Brain microvascular endothelial cell (primary cell): ENCODE results near the gene IMMP2L.

Experiments
- DNase-seq: peaks from one replicate; pipeline ENCODE4 v3.0.0-alpha.2; 2020
- H3K27ac ChIP-seq: fragments of 250-450 bp; sonication (Bioruptor Pico); 2 replicates; pipeline ENCODE4 v1.5.1; 2020; ENCODE audit warnings: mild to moderate bottlenecking, moderate library complexity
- H3K27me3 ChIP-seq: fragments of 250-450 bp; sonication (Bioruptor Pico); replicated peaks from 2 replicates; pipeline ENCODE4 v1.5.1; 2020; ENCODE audit warnings: mild to moderate bottlenecking
- H3K36me3 ChIP-seq: fragments of 250-450 bp; sonication (Bioruptor Pico); replicated peaks from 2 replicates; pipeline ENCODE4 v1.5.1; 2020; ENCODE audit warnings: mild to moderate bottlenecking
- H3K4me3 ChIP-seq: 2 replicates; pipeline ENCODE4 v1.5.1; 2011; ENCODE audit warnings: low read depth, mild to moderate bottlenecking, control low read depth, low read length, moderate library complexity
- in situ Hi-C: cut with HindIII; loops from 2 replicates; pipeline ENCODE4 v1.10.0; 2017; ENCODE audit warnings: low sequenced_read_pairs, low pct_ligation_motif_present
- TF ChIP-seq, protein P1 (sequence below): IDR thresholded peaks from 2 replicates; pipeline ENCODE4 v1.5.1; 2011; ENCODE audit warnings: low read depth, mild to moderate bottlenecking, moderate library complexity, low read length, control low read depth, inconsistent platforms; ENCODE audit errors: missing control alignments

IMMP2L gene

DNA sequence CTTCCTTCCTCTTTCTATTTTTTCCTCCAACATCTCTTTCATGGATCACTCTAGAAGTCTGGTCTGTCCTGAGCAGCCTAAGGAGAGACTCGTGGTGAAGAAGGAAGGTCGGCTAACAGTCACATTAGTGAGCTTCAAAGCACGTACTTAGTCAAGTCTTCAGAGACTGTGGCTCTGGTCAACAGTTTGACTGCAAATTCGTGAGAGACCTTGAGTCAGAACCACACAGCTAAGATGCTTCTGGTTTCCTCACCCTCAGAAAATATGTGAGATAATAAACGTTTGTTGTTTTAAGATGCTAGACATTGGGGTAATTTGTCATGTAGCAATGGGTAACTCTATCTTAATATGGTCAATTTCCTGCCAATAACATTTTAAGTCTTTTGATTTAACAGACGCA is 597.5 kb downstream of the IMMP2L start:
- in situ Hi-C loops: no loop called here
- Histone ChIP-seq H3K36me3 (no peaks in the 10 kb centered on the region), H3K27ac (peak overlapping the region; percentile 30), H3K4me3 (no peak overlapping the region), H3K27me3 (no peaks in the 10 kb centered on the region)
- peak; percentile 78 for DNase-seq
- TF ChIP-seq, protein P1, sequence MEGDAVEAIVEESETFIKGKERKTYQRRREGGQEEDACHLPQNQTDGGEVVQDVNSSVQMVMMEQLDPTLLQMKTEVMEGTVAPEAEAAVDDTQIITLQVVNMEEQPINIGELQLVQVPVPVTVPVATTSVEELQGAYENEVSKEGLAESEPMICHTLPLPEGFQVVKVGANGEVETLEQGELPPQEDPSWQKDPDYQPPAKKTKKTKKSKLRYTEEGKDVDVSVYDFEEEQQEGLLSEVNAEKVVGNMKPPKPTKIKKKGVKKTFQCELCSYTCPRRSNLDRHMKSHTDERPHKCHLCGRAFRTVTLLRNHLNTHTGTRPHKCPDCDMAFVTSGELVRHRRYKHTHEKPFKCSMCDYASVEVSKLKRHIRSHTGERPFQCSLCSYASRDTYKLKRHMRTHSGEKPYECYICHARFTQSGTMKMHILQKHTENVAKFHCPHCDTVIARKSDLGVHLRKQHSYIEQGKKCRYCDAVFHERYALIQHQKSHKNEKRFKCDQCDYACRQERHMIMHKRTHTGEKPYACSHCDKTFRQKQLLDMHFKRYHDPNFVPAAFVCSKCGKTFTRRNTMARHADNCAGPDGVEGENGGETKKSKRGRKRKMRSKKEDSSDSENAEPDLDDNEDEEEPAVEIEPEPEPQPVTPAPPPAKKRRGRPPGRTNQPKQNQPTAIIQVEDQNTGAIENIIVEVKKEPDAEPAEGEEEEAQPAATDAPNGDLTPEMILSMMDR: no peak

DNA sequence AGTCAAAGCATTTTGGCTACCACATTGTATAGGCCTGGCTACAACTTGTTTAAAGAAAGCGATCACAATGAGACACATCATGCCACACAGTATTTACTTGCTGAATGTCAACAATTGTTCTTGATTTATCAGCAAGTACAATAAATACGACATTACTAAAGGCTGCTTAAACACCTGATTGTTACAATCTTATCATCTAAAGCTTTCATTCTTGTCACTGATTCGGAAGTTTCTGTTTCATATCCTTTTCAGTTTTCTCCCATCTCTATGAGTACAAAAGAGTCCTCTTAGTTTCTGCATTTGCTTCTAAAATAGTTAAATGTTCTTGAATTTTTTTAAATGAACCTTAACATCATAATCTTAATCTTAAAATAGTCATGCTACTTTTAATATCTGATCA is 599.5 kb downstream of the IMMP2L start:
- in situ Hi-C loops: no loop called here
- no peak for DNase-seq
- H3K36me3 ChIP-seq: no peaks in the 10 kb centered on the region
- H3K27me3 ChIP-seq: no peaks in the 10 kb centered on the region
- no peak overlapping the region for H3K27ac ChIP-seq
- TF ChIP-seq, protein P1: no peak
- H3K4me3 ChIP-seq: no peak overlapping the region

DNA sequence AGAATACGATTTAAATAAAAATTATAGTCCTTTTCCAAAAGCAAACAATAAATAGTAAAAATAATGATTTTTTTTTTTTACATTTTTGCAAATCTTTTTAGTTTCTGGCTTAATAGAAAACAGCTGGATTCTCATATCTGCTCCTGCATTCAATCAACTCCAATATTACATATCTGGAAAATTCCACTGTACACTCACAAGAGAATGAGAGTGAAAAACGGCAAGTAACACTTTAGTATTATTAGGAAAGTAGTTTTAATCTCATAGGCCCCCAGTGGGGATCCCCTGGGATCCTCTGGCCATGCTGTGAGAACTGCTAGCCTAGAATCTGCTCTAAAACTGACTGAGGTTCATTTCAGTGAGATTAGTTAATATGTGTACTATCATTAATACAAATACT is 599.9 kb downstream of the IMMP2L start:
- no peak overlapping the region for H3K27ac ChIP-seq
- DNase-seq: no peak
- TF ChIP-seq, protein P1: no peak
- H3K36me3 ChIP-seq: no peaks in the 10 kb centered on the region
- in situ Hi-C loops: no loop called here
- no peaks in the 10 kb centered on the region for H3K27me3 ChIP-seq
- no peak overlapping the region for H3K4me3 ChIP-seq

DNA sequence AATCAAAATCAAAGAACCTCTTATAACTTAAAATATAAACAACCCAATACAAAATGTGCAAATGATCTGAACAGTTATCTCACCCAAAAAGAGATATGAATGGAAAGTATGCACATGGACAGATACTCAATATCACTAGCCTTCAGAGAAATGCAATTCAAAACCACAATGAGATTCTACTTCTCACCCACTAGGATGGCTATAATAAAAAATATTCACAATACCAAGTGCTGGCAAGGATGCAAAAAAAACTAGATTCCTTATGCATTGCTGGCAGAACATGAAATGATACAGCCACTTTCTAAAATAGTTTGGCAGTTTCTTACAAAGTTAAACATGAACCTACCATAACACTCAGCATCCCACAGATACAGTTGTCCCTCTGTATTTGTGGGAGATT is 601.5 kb downstream of the IMMP2L start:
- TF ChIP-seq, protein P1: no peak
- H3K27me3 ChIP-seq: no peaks in the 10 kb centered on the region
- DNase-seq: peak; percentile 20
- no peak overlapping the region for H3K4me3 ChIP-seq
- in situ Hi-C loops: no loop called here
- H3K36me3 ChIP-seq: no peaks in the 10 kb centered on the region
- H3K27ac ChIP-seq: no peak overlapping the region

- Histone ChIP-seq H3K36me3 (no peaks in the 10 kb centered on the region), H3K27ac (no peak overlapping the region), H3K27me3 (no peaks in the 10 kb centered on the region), H3K4me3 (no peak overlapping the region)
- TF ChIP-seq, protein P1: no peak
- in situ Hi-C loops: no loop called here
- no peak for DNase-seq
Measured at GRCh38 chr7:110948280-110948679, 614.0 kb downstream of the IMMP2L start.

- Histone ChIP-seq H3K4me3 (no peak overlapping the region), H3K27me3 (no peaks in the 10 kb centered on the region), H3K27ac (no peak overlapping the region), H3K36me3 (no peaks in the 10 kb centered on the region)
- DNase-seq: no peak
- TF ChIP-seq, protein P1: no peak
- in situ Hi-C loops: no loop called here
Measured at GRCh38 chr7:110947408-110947807, 614.9 kb downstream of the IMMP2L start.
